H1 (cell line): ENCODE measurements around the gene PSAP. TPM values are rescaled to one million over a fixed set of nuclear protein-coding genes. Genes with fewer than 3 reads are reported as not detected.

Experiments
- CTCF ChIA-PET: fragments of 300-600 bp; sonication (Branson Sonifier 250); formaldehyde crosslinking; loops from one replicate; lab custom pipeline; 2021; ENCODE audit not compliant: partially characterized antibody; lab: Charles Lee
- POLR2A ChIA-PET: fragments of 300-600 bp; sonication (Branson Sonifier 250); formaldehyde crosslinking; loops from one replicate; lab custom pipeline; 2021; ENCODE audit warnings: inconsistent platforms; ENCODE audit not compliant: partially characterized antibody; lab: Charles Lee
- DNase-seq, 2 experiments: peaks; one replicate each; pipeline versions ENCODE4 v3.0.0 to v3.0.0-alpha.2; 2010 to 2022; ENCODE audit warnings: low spot score in 2 of 2, low read depth in 1 of 2, mixed read lengths in 1 of 2
- FAIRE-seq: peaks from 2 replicates; lab custom pipeline; 2011; peaks lifted over from hg19 to GRCh38; lab: Jason Lieb, UNC
- H2AFZ ChIP-seq: 2 replicates; pipeline ENCODE4 v1.8.1; 2012; ENCODE audit warnings: low read length, inconsistent platforms
- H2AK5ac ChIP-seq: 2 replicates; pipeline ENCODE4 v1.6.1; 2013; ENCODE audit warnings: low read depth, low read length
- H2BK120ac ChIP-seq: replicated peaks from 2 replicates; pipeline ENCODE3; 2013; ENCODE audit warnings: low read depth, low read length, inconsistent platforms
- H2BK12ac ChIP-seq: 2 replicates; pipeline ENCODE4 v1.6.1; 2013; ENCODE audit warnings: low read depth, low read length
- H2BK15ac ChIP-seq: 2 replicates; pipeline ENCODE4 v1.6.1; 2013; ENCODE audit warnings: low read length
- H2BK20ac ChIP-seq: 2 replicates; pipeline ENCODE4 v1.6.1; 2013; ENCODE audit warnings: low read length
- H2BK5ac ChIP-seq: 2 replicates; pipeline ENCODE4 v1.6.1; 2013; ENCODE audit warnings: low read depth, low read length
- H3K14ac ChIP-seq: 2 replicates; pipeline ENCODE4 v1.6.1; 2013; ENCODE audit warnings: inconsistent platforms; ENCODE audit not compliant: insufficient read length
- H3K18ac ChIP-seq: 2 replicates; pipeline ENCODE4 v1.6.1; 2013; ENCODE audit warnings: low read length; ENCODE audit errors: extremely low read depth
- H3K23ac ChIP-seq: 2 replicates; pipeline ENCODE4 v1.6.1; 2013; ENCODE audit warnings: inconsistent platforms; ENCODE audit not compliant: insufficient read length
- H3K23me2 ChIP-seq: 2 replicates; pipeline ENCODE4 v1.6.1; 2013; ENCODE audit warnings: low read depth, low read length
- H3K27ac ChIP-seq: 2 replicates; pipeline ENCODE4 v1.6.1; 2011; ENCODE audit warnings: low read depth, low read length, inconsistent platforms
- H3K27me3 ChIP-seq, 4 experiments: replicated peaks in 1 of 4; 1 replicate in 1 of 4; 2 replicates in 3 of 4; pipeline versions ENCODE4 v1.6.1 to v1.8.1; 2011 to 2013; ENCODE audit warnings: low read length in 3 of 4, mild to moderate bottlenecking in 3 of 4, inconsistent platforms in 2 of 4, mixed read lengths in 2 of 4, moderate library complexity in 1 of 4; ENCODE audit not compliant: control insufficient read depth in 3 of 4, insufficient read depth in 3 of 4; ENCODE audit errors: extremely low read depth in 1 of 4
- H3K36me3 ChIP-seq, 4 experiments: 2 replicates each; pipeline versions ENCODE4 v1.6.1 to v1.8.1; 2011 to 2013; ENCODE audit warnings: mild to moderate bottlenecking in 4 of 4, low read length in 3 of 4, moderate library complexity in 2 of 4, control low read depth in 1 of 4, inconsistent platforms in 1 of 4; ENCODE audit not compliant: insufficient read depth in 4 of 4, control insufficient read depth in 2 of 4
- H3K4ac ChIP-seq: replicated peaks from 2 replicates; pipeline ENCODE3; 2013; ENCODE audit warnings: low read length, low read depth, mixed read lengths, inconsistent platforms; ENCODE audit not compliant: insufficient read length
- H3K4me1 ChIP-seq, 4 experiments: replicated peaks in 1 of 4; 1 replicate in 1 of 4; 2 replicates in 3 of 4; pipeline versions ENCODE4 v1.6.1 to v1.8.1; 2011 to 2013; ENCODE audit warnings: low read length in 3 of 4, inconsistent platforms in 2 of 4, mixed read lengths in 1 of 4; ENCODE audit not compliant: insufficient read depth in 4 of 4, control insufficient read depth in 3 of 4
- H3K4me2 ChIP-seq, 2 experiments: 2 replicates each; pipeline versions ENCODE4 v1.6.1 to v1.8.1; 2011 to 2013; ENCODE audit warnings: low read depth in 2 of 2, low read length in 2 of 2, control low read depth in 1 of 2, inconsistent platforms in 1 of 2, mild to moderate bottlenecking in 1 of 2; ENCODE audit not compliant: insufficient read depth in 1 of 2
- H3K4me3 ChIP-seq, 4 experiments: fragments of 200-600, 300-600 bp in 1 of 4; sonication (generic), shearing (Covaris generic), sonication (Bioruptor Twin) in 1 of 4; 2 replicates each; pipeline versions ENCODE4 v1.5.1 to v1.8.1; 2011 to 2016; ENCODE audit warnings: low read length in 4 of 4, low read depth in 3 of 4, control low read depth in 2 of 4, inconsistent platforms in 2 of 4, mild to moderate bottlenecking in 2 of 4, mixed read lengths in 1 of 4, moderate library complexity in 1 of 4; ENCODE audit not compliant: insufficient read depth in 2 of 4; ENCODE audit errors: extremely low read depth in 1 of 4
- H3K56ac ChIP-seq: replicated peaks from 2 replicates; pipeline ENCODE3; 2013; ENCODE audit warnings: low read depth, mild to moderate bottlenecking, mixed read lengths, low read length, inconsistent platforms; ENCODE audit not compliant: insufficient read length
- H3K79me1 ChIP-seq: 2 replicates; pipeline ENCODE4 v1.6.1; 2013; ENCODE audit warnings: low read depth, low read length, control low read depth
- H3K79me2 ChIP-seq, 2 experiments: 2 replicates each; pipeline versions ENCODE4 v1.6.1 to v1.8.1; 2012 to 2013; ENCODE audit warnings: low read length in 2 of 2, mild to moderate bottlenecking in 2 of 2, inconsistent platforms in 1 of 2; ENCODE audit not compliant: insufficient read depth in 2 of 2, control insufficient read depth in 1 of 2
- H3K9ac ChIP-seq, 4 experiments: replicated peaks in 1 of 4; 1 replicate in 1 of 4; 2 replicates in 3 of 4; pipeline versions ENCODE4 v1.6.1 to v1.8.1; 2011 to 2013; ENCODE audit warnings: low read depth in 3 of 4, low read length in 3 of 4, control low read depth in 2 of 4, mild to moderate bottlenecking in 2 of 4, moderate library complexity in 2 of 4, inconsistent platforms in 1 of 4; ENCODE audit errors: extremely low read depth in 1 of 4
- H3K9me3 ChIP-seq, 2 experiments: 2 replicates each; pipeline versions ENCODE4 v1.6.1 to v1.8.1; 2012 to 2013; ENCODE audit warnings: mild to moderate bottlenecking in 2 of 2, moderate library complexity in 2 of 2, control low read depth in 1 of 2, inconsistent platforms in 1 of 2, low read depth in 1 of 2, low read length in 1 of 2, mixed read lengths in 1 of 2; ENCODE audit not compliant: insufficient read depth in 2 of 2
- H4K20me1 ChIP-seq, 2 experiments: replicated peaks in 1 of 2; 2 replicates each; pipeline versions ENCODE3 to v1.8.1; 2011 to 2013; ENCODE audit warnings: inconsistent platforms in 2 of 2, low read length in 2 of 2, mild to moderate bottlenecking in 1 of 2; ENCODE audit not compliant: insufficient read depth in 2 of 2, control insufficient read depth in 1 of 2
- H4K5ac ChIP-seq: 2 replicates; pipeline ENCODE4 v1.6.1; 2013; ENCODE audit warnings: low read length, low read depth, mixed read lengths, inconsistent platforms; ENCODE audit not compliant: insufficient read length
- H4K8ac ChIP-seq: 2 replicates; pipeline ENCODE4 v1.8.0; 2013; ENCODE audit warnings: mild to moderate bottlenecking, moderate library complexity, low read length, inconsistent platforms; ENCODE audit not compliant: insufficient read depth; ENCODE audit errors: extremely low read depth
- H4K91ac ChIP-seq: replicated peaks from 2 replicates; pipeline ENCODE3; 2013; ENCODE audit warnings: low read length, mixed read lengths, inconsistent platforms; ENCODE audit not compliant: insufficient read length
- ASH2L ChIP-seq: fragments of 200-600, 300-600 bp; sonication (generic); IDR thresholded peaks from one replicate; pipeline ENCODE4 v1.7.1; 2017; ENCODE audit warnings: low read length
- BACH1 ChIP-seq: IDR thresholded peaks from 2 replicates; pipeline ENCODE4 v1.6.1; 2012; ENCODE audit warnings: low read length, improper control_type of control experiment
- CTBP2 ChIP-seq: IDR thresholded peaks from 2 replicates; pipeline ENCODE4 v1.7.0; 2011; ENCODE audit warnings: borderline replicate concordance, mild to moderate bottlenecking, moderate library complexity, mixed read lengths, low read length; ENCODE audit not compliant: insufficient read depth, insufficient read length
- HDAC2 ChIP-seq, 2 experiments: fragments of 300-600 bp in 1 of 2; sonication (generic) in 1 of 2; IDR thresholded peaks; 2 replicates each; pipeline ENCODE4 v1.6.1; 2011 to 2012; ENCODE audit warnings: low read depth in 2 of 2, low read length in 2 of 2, mild to moderate bottlenecking in 2 of 2, moderate library complexity in 2 of 2, borderline replicate concordance in 1 of 2, inconsistent platforms in 1 of 2
- PHF8 ChIP-seq: fragments of 200-600 bp; sonication (generic); conservative IDR thresholded peaks from 2 replicates; pipeline ENCODE4 v1.7.1; 2012; ENCODE audit warnings: low read depth, mild to moderate bottlenecking, inconsistent platforms, low read length, moderate library complexity
- RAD21 ChIP-seq, 2 experiments: IDR thresholded peaks in 1 of 2; conservative IDR thresholded peaks in 1 of 2; 2 replicates each; pipeline ENCODE4 v1.6.1; 2011; ENCODE audit warnings: low read depth in 2 of 2, low read length in 2 of 2, improper control_type of control experiment in 1 of 2, inconsistent platforms in 1 of 2, mild to moderate bottlenecking in 1 of 2, moderate library complexity in 1 of 2
- RFX5 ChIP-seq: IDR thresholded peaks from 2 replicates; pipeline ENCODE4 v1.6.1; 2011; ENCODE audit warnings: low read depth, low read length, improper control_type of control experiment, borderline replicate concordance
- SIN3A ChIP-seq, 2 experiments: IDR thresholded peaks in 1 of 2; conservative IDR thresholded peaks in 1 of 2; 2 replicates each; pipeline ENCODE4 v1.6.1; 2011 to 2012; ENCODE audit warnings: low read length in 2 of 2, improper control_type of control experiment in 1 of 2, low read depth in 1 of 2, mild to moderate bottlenecking in 1 of 2
- SP4 ChIP-seq: IDR thresholded peaks from 2 replicates; pipeline ENCODE4 v1.6.1; 2012; ENCODE audit warnings: low read length, inconsistent platforms
- WGBS, 2 experiments: shearing (Covaris generic) in 1 of 2; methylation state at CpG; one replicate each; pipeline versions ENCODE4 v1.1.6 to v1.1.7; 2013 to 2015; ENCODE audit warnings: low lambda C conversion rate in 2 of 2, mixed read lengths in 2 of 2, inconsistent platforms in 1 of 2, low coverage in 1 of 2, missing lambda C conversion rate in 1 of 2; ENCODE audit not compliant: insufficient replicate concordance in 2 of 2, insufficient coverage in 1 of 2, insufficient read length in 1 of 2; ENCODE audit errors: extremely low coverage in 1 of 2, missing lambda C conversion rate in 1 of 2; 5-methylcytosine and 5-hydroxymethylcytosine counted together
- polyA plus RNA-seq, 7 experiments: library from polyadenylated mRNA; depleted of rRNA in 3 of 7; stranded (reverse) in 5 of 7; unstranded in 2 of 7; fragments of >200 nt in 5 of 7; fragments of 200-250 nt in 2 of 7; gene quantifications; 1 replicate in 5 of 7; 2 replicates in 1 of 7; 4 replicates in 1 of 7; pipeline versions ENCODE4 v1.2.1 to v1.2.3, GENCODE V29; 2011 to 2013; ENCODE audit warnings: missing spikeins in 2 of 7, mixed read lengths in 2 of 7
- total RNA-seq: library from RNA; stranded (reverse); fragmentation: NEBNext Ultra II Directional; extraction: Animal tissue kit (Norgen Biotek cat#: 25700); gene quantifications from 2 replicates; pipeline ENCODE4 v1.2.1, GENCODE V29; 2021

Gene PSAP
- total and polyA plus RNA-seq, 2 of the 8 experiments (the other 6 are each of a cell fraction or from before 2014, with no cell fraction given): 386 to 504 TPM

- Histone ChIP-seq H3K4me1 (peaks cover 0 to 7% (median under 1%) of the 10 kb centered on the region in 4 experiments; a peak in 3 of 7 replicates), H2BK12ac (peak within 1 kb of the TSS; percentile 19; the same call in 1 of the 2 replicates), H3K4me3 (peak within 1 kb of the TSS; percentile 34 to 66 (median 36)), H3K23ac (no peak within 1 kb of the TSS), H2BK15ac (no peak within 1 kb of the TSS), H3K27me3 (peaks cover 3 to 23% (median 16%) of the 10 kb centered on the region in 4 experiments; a peak in 6 of 7 replicates), H2BK5ac (no peak within 1 kb of the TSS), H3K79me2 (no peaks in the 10 kb centered on the region), H2BK20ac (no peak within 1 kb of the TSS), H3K36me3 (no peaks in the 10 kb centered on the region), H3K56ac (peak within 1 kb of the TSS; percentile 60), H2AFZ (peak within 1 kb of the TSS; percentile 48; the same call in 1 of the 2 replicates), H3K79me1 (no peaks in the 10 kb centered on the region; the same call in 1 of the 2 replicates), H3K18ac (no peak within 1 kb of the TSS), H4K91ac (peak within 1 kb of the TSS; percentile 77), H3K4me2 (peak within 1 kb of the TSS; percentile 50 to 71), H3K23me2 (no peaks in the 10 kb centered on the region; the same call in 1 of the 2 replicates), H3K4ac (no peak within 1 kb of the TSS), H4K5ac (no peak within 1 kb of the TSS), H3K27ac (no peak within 1 kb of the TSS), H3K14ac (no peak within 1 kb of the TSS), H3K9ac (0 out of 7 replicates have a peak within 1 kb of the TSS, but pooled peaks of 1 of the 4 experiments have one; percentile 8), H3K9me3 (0 out of 4 replicates have a peak, but pooled peaks cover 0 to 6% of the 10 kb centered on the region in 2 experiments), H4K8ac (peak within 1 kb of the TSS; percentile 75; the same call in 1 of the 2 replicates), H2AK5ac (no peak within 1 kb of the TSS), H4K20me1 (peaks cover 0 to 2% of the 10 kb centered on the region in 2 experiments), H2BK120ac (no peak within 1 kb of the TSS)
- FAIRE-seq (no peak), DNase-seq (peak in 1 of 2 experiments; percentile 95)
- ChIA-PET CTCF (interaction anchor here (0.6 to 7.1 kb wide), 41 partner anchors 8 to 481 kb away, joined by 3 to 44 read pairs (median 4); partner anchors contain the start of genes ANAPC16 and ASCC1), POLR2A (interaction anchor here (0.6 to 1.5 kb wide), 4 partner anchors 42 to 479 kb away, joined by 3 to 4 read pairs (median 4); partner anchors contain the start of gene PSAP)
- WGBS, 2 experiments: 8% methylated on average over 30 of the region's 55 CpGs; no CpG with 5 or more reads in 1 of the 2 experiments
- peak; percentile 79 for TF ChIP-seq BACH1
- peak; percentile 34 to 58; a peak in 3 of 4 replicates for TF ChIP-seq RAD21 (IDR thresholded peaks at IDR 0.05 in 1 of 2, conservative IDR thresholded peaks at IDR 0.05 in 1 of 2; ENCODE audit: low read depth in 2 of 2, low read length in 2 of 2)
- peak; percentile 31; the same call in 1 of the 2 replicates for TF ChIP-seq PHF8
- TF ChIP-seq CTBP2: peak; percentile 48
- TF ChIP-seq RFX5: no peak
- peak; percentile 76; the same call in 1 of the 2 replicates for TF ChIP-seq SP4
- peak; percentile 25 for TF ChIP-seq ASH2L
- peak in 1 of 2 experiments; percentile 81; a peak in 2 of 4 replicates for TF ChIP-seq HDAC2 (IDR thresholded peaks at IDR 0.05; ENCODE audit: borderline replicate concordance in 1 of 2, low read depth in 2 of 2, low read length in 2 of 2)
- 0 out of 4 replicates have a peak, but pooled peaks of 1 of the 2 experiments have one; percentile 22 for TF ChIP-seq SIN3A (conservative IDR thresholded peaks at IDR 0.05 in 1 of 2, IDR thresholded peaks at IDR 0.05 in 1 of 2; ENCODE audit: low read depth in 1 of 2, low read length in 2 of 2)
Observed at GRCh38 chr10:71773221-71773971, 77.7 kb downstream of the PSAP start, which contains the start of gene VSIR. Gene VSIR, minus strand, starts transcription at chr10:71773520. Its CDS starts 81 bp downstream, at chr10:71773439.
